SU-DHL-6 (cell line): ENCODE results near the gene MASP1.

Experiments
- H2AFZ ChIP-seq: fragments of 200-600 bp; sonication (generic); 2 replicates; pipeline ENCODE4 v1.6.1; 2014; ENCODE audit warnings: low read depth, mild to moderate bottlenecking, moderate library complexity, mixed read lengths, antibody characterized with exemption, low read length; ENCODE audit not compliant: severe bottlenecking
- H3F3A ChIP-seq: fragments of 200-600 bp; shearing (Covaris generic); 2 replicates; pipeline ENCODE4 v1.6.0; 2016; ENCODE audit warnings: antibody characterized with exemption, mild to moderate bottlenecking; ENCODE audit not compliant: insufficient read depth
- H3K27ac ChIP-seq: fragments of 200-600 bp; sonication (generic); 2 replicates; pipeline ENCODE4 v1.5.1; 2016; ENCODE audit warnings: low read depth, mild to moderate bottlenecking, low read length, moderate library complexity, mixed read lengths
- H3K27me3 ChIP-seq: fragments of 200-600 bp; sonication (generic), shearing (Covaris generic); 2 replicates; pipeline ENCODE4 v1.6.0; 2014; ENCODE audit warnings: mild to moderate bottlenecking, low read length
- H3K36me3 ChIP-seq: fragments of 200-600 bp; sonication (generic); 2 replicates; pipeline ENCODE4 v1.6.1; 2014; ENCODE audit warnings: mild to moderate bottlenecking, low read length, mixed read lengths
- H3K4me2 ChIP-seq: fragments of 300-600, 200-600 bp; shearing (Covaris generic), sonication (generic); 2 replicates; pipeline ENCODE4 v1.6.0; 2014; ENCODE audit warnings: low read length, low read depth, mild to moderate bottlenecking; ENCODE audit not compliant: poor library complexity, severe bottlenecking
- H3K4me3 ChIP-seq: fragments of 200-600 bp; sonication (generic); 2 replicates; pipeline ENCODE4 v1.5.1; 2014; ENCODE audit warnings: antibody characterized with exemption, low read length, mild to moderate bottlenecking, mixed read lengths; ENCODE audit not compliant: insufficient read depth, poor library complexity, severe bottlenecking
- H3K79me2 ChIP-seq: fragments of 200-600 bp; sonication (generic); 2 replicates; pipeline ENCODE4 v1.6.1; 2014; ENCODE audit warnings: mild to moderate bottlenecking, low read length, moderate library complexity; ENCODE audit not compliant: insufficient read depth
- H3K9ac ChIP-seq: fragments of 200-600 bp; sonication (generic); 2 replicates; pipeline ENCODE4 v1.7.0; 2014; ENCODE audit warnings: mild to moderate bottlenecking, low read length
- H3K9me2 ChIP-seq: fragments of 200-600 bp; sonication (generic); replicated peaks from 2 replicates; pipeline ENCODE4 v1.6.1; 2014; ENCODE audit warnings: low read length; ENCODE audit not compliant: insufficient read depth
- H3K9me3 ChIP-seq: fragments of 200-600 bp; sonication (generic); 2 replicates; pipeline ENCODE4 v1.6.1; 2014; ENCODE audit warnings: low read length, mixed read lengths; ENCODE audit not compliant: insufficient read depth
- H4K20me1 ChIP-seq: fragments of 200-600 bp; sonication (generic); 2 replicates; pipeline ENCODE4 v1.6.1; 2014; ENCODE audit warnings: low read depth, mild to moderate bottlenecking, antibody characterized with exemption, low read length, moderate library complexity, mixed read lengths
- CTCF ChIP-seq: fragments of 200-600 bp; sonication (generic); IDR thresholded peaks from one replicate; pipeline ENCODE4 v1.5.1; 2017; ENCODE audit warnings: antibody characterized with exemption, mild to moderate bottlenecking, low read length, moderate library complexity; ENCODE audit not compliant: insufficient read depth, poor library complexity, severe bottlenecking
- EZH2phosphoT487 ChIP-seq: fragments of 200-600 bp; sonication (generic), shearing (Covaris generic); conservative IDR thresholded peaks from 2 replicates; pipeline ENCODE4 v1.6.1; 2018; ENCODE audit warnings: mild to moderate bottlenecking, antibody characterized with exemption, low read length, moderate library complexity, mixed read lengths

MASP1 gene

GRCh38 chr3:187257992-187258692 is 33.4 kb downstream of the MASP1 start:
- Histone ChIP-seq H2AFZ (no peak overlapping the region), H3K9me2 (no peaks in the 10 kb centered on the region), H3F3A (no peaks in the 10 kb centered on the region), H3K36me3 (no peaks in the 10 kb centered on the region), H3K9ac (no peak overlapping the region), H3K4me2 (no peak overlapping the region), H3K27ac (no peak overlapping the region), H3K4me3 (no peak overlapping the region), H3K9me3 (no peaks in the 10 kb centered on the region), H3K27me3 (no peaks in the 10 kb centered on the region), H4K20me1 (no peaks in the 10 kb centered on the region), H3K79me2 (no peaks in the 10 kb centered on the region)
- TF ChIP-seq EZH2phosphoT487 = no peak
- TF ChIP-seq CTCF = no peak

- Histone ChIP-seq H3K9ac (no peak overlapping the region), H3F3A (no peaks in the 10 kb centered on the region), H3K36me3 (no peaks in the 10 kb centered on the region), H3K9me2 (no peaks in the 10 kb centered on the region), H3K4me3 (no peak overlapping the region), H2AFZ (no peak overlapping the region), H3K27ac (no peak overlapping the region), H3K9me3 (no peaks in the 10 kb centered on the region), H3K27me3 (no peaks in the 10 kb centered on the region), H3K79me2 (no peaks in the 10 kb centered on the region), H3K4me2 (no peak overlapping the region), H4K20me1 (no peaks in the 10 kb centered on the region)
- TF ChIP-seq EZH2phosphoT487 (no peak), CTCF (no peak)
Measured at GRCh38 chr3:187257471-187257870, 34.1 kb downstream of the MASP1 start.

- TF ChIP-seq EZH2phosphoT487 (no peak), CTCF (no peak)
- H3K27me3 ChIP-seq = no peaks in the 10 kb centered on the region
Measured at GRCh38 chr3:187256051-187256616, 35.4 kb downstream of the MASP1 start.

More at GRCh38 chr3:187256051-187256616, 35.4 kb downstream of the MASP1 start:
- Histone ChIP-seq H4K20me1 (no peaks in the 10 kb centered on the region), H3K9me3 (no peaks in the 10 kb centered on the region), H3K9ac (no peak overlapping the region), H3K79me2 (no peaks in the 10 kb centered on the region), H3K4me2 (no peak overlapping the region), H3F3A (no peaks in the 10 kb centered on the region), H2AFZ (no peak overlapping the region), H3K27ac (no peak overlapping the region), H3K4me3 (no peak overlapping the region), H3K9me2 (no peaks in the 10 kb centered on the region), H3K36me3 (no peaks in the 10 kb centered on the region)
